GM12878 (cell line): Measurements from ENCODE around the gene C2orf68.

ENCODE experiments used
- SIN3A ChIP-seq: IDR thresholded peaks from 2 replicates; pipeline ENCODE4 v1.6.1; 2012; ENCODE audit warnings: low read depth, low read length, improper control_type of control experiment
- YY1 ChIP-seq: IDR thresholded peaks from 2 replicates; pipeline ENCODE4 v1.6.1; 2011; ENCODE audit warnings: low read depth, mild to moderate bottlenecking, low read length

DNA sequence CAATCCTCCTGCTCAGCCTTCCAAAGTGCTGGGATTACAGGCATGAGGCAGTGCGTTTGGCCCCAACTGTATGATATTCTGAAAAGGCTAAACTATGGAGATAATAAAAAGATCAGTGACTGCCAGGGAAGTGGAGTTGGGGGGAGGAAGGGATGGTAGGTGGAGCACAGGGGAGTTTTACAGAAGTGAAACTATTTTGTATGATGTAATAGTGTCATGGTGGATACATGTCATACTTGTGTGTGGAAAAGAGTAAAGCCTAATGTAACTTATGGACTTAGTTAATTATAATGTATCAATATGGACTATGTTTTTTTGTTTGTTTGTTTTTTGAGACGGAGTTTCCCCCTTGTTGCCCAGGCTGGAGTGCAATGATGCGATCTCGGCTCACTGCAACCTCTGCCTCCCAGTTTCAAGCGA, 47.7 kb downstream of the C2orf68 start:
- TF ChIP-seq YY1 (peak; percentile 41; the same call in 1 of the 2 replicates), SIN3A (no peak)
